ENCODE results near the gene CNPY1.

GRCh38 chr7:155496267-155497005 lies 49.9 kb downstream of the CNPY1 start:
- no peak for TF ChIP-seq CTCF (IDR thresholded peaks at IDR 0.05 in 2 of 3, conservative IDR thresholded peaks at IDR 0.05 in 1 of 3; ENCODE audit: insufficient read depth in 2 of 3, low read depth in 1 of 3, low read length in 3 of 3)
- TF ChIP-seq RFX5 (IDR thresholded peaks at IDR 0.05; ENCODE audit: low read depth, low read length): no peak
- TF ChIP-seq ZNF232 (CRISPR knock-in tag; IDR thresholded peaks at IDR 0.05): no peak
- no peak for TF ChIP-seq EHMT2 (IDR thresholded peaks at IDR 0.05)
- no peak for TF ChIP-seq ZNF274 (IDR thresholded peaks at IDR 0.05; ENCODE audit: borderline replicate concordance, low read depth, low read length)
- no peak for TF ChIP-seq EP300 (IDR thresholded peaks at IDR 0.05; ENCODE audit: low read length)
- no peak for TF ChIP-seq ATF3 (IDR thresholded peaks at IDR 0.05)
- no peak for TF ChIP-seq ATF3 (CRISPR knock-in tag; conservative IDR thresholded peaks at IDR 0.05)

Data from K562 (cell line).